CD4-positive, alpha-beta T cell (primary cell): ENCODE data around the gene BDNF. TPM values are rescaled to one million over a fixed set of nuclear protein-coding genes. Genes with fewer than 3 reads are reported as not detected.

Source experiments
- ATAC-seq: fragments of 200-7000 bp; cut with Tn5 transposase; one replicate; pipeline ENCODE4 v1.10.0; 2022; ENCODE audit warnings: mild to moderate bottlenecking; ENCODE audit not compliant: poor library complexity
- CTCF ChIA-PET: fragments of 350-600 bp; sonication (Branson Sonifier 250); formaldehyde crosslinking; loops from one replicate; lab custom pipeline; 2021; ENCODE audit warnings: antibody characterized with exemption, inconsistent platforms; lab: Charles Lee
- POLR2A ChIA-PET: fragments of 350-600 bp; sonication (Branson Sonifier 250); formaldehyde crosslinking; loops from one replicate; lab custom pipeline; 2021; ENCODE audit warnings: antibody characterized with exemption, inconsistent platforms; lab: Charles Lee
- DNase-seq, 14 experiments: peaks; one replicate each; pipeline ENCODE4 v3.0.0-alpha.2; 2013 to 2020; ENCODE audit warnings: mixed read lengths in 2 of 14
- H3K27ac ChIP-seq, 2 donors: one replicate each; pipeline versions ENCODE4 v1.5.1 to v1.7.0; 2013; ENCODE audit warnings: low read length in 2 of 2, low read depth in 1 of 2, mild to moderate bottlenecking in 1 of 2
- H3K27me3 ChIP-seq, 2 experiments: 1 replicate in 1 of 2; 2 replicates in 1 of 2; pipeline versions ENCODE4 v1.6.1 to v1.7.0; 2013; ENCODE audit warnings: low read length in 2 of 2, control low read depth in 1 of 2, mild to moderate bottlenecking in 1 of 2, moderate library complexity in 1 of 2; ENCODE audit not compliant: insufficient read depth in 2 of 2, control insufficient read depth in 1 of 2
- H3K36me3 ChIP-seq: one replicate; pipeline ENCODE4 v1.6.1; 2013; ENCODE audit warnings: low read length, control low read depth; ENCODE audit not compliant: insufficient read depth
- H3K4me1 ChIP-seq: one replicate; pipeline ENCODE4 v1.6.1; 2013; ENCODE audit warnings: low read length, control low read depth; ENCODE audit not compliant: insufficient read depth
- H3K4me3 ChIP-seq: one replicate; pipeline ENCODE4 v1.5.1; 2013; ENCODE audit warnings: mild to moderate bottlenecking, low read length, moderate library complexity
- H3K9me3 ChIP-seq, 2 experiments: 1 replicate in 1 of 2; 2 replicates in 1 of 2; pipeline versions ENCODE4 v1.6.1 to v1.7.0; 2013; ENCODE audit warnings: low read length in 2 of 2, mild to moderate bottlenecking in 2 of 2, control low read depth in 1 of 2, moderate library complexity in 1 of 2; ENCODE audit not compliant: control insufficient read depth in 1 of 2, insufficient read depth in 1 of 2
- H3K27ac Mint-ChIP-seq: one replicate; pipeline ENCODE4 v1.8.0; 2020; ENCODE audit warnings: mixed read lengths
- H3K27me3 Mint-ChIP-seq: one replicate; pipeline ENCODE4 v1.8.0; 2021; ENCODE audit warnings: mixed read lengths
- H3K36me3 Mint-ChIP-seq: one replicate; pipeline ENCODE4 v1.8.0; 2021; ENCODE audit warnings: low read depth, mixed read lengths
- H3K4me1 Mint-ChIP-seq: one replicate; pipeline ENCODE4 v1.8.0; 2021; ENCODE audit warnings: low read depth, mixed read lengths
- H3K4me3 Mint-ChIP-seq: one replicate; pipeline ENCODE4 v1.8.0; 2020; ENCODE audit warnings: mild to moderate bottlenecking, mixed read lengths
- H3K9me3 Mint-ChIP-seq: one replicate; pipeline ENCODE4 v1.8.0; 2020; ENCODE audit warnings: mixed read lengths
- intact Hi-C, 2 experiments: fragments of 100-400 bp; cut with DNase I in 1 of 2; cut with micrococcal nuclease in 1 of 2; formaldehyde crosslinking; loops; one replicate each; pipeline versions ENCODE4 v1.15.1 to v1.9.0; 2023 to 2025; cut with DNase I, micrococcal nuclease
- total RNA-seq, 174 experiments: library from RNA in 2 of 174; stranded (reverse) in 2 of 174; gene quantifications; one replicate each; pipeline ENCODE4 v1.2.3 and lab custom pipeline; 2021 to 2026
- TF ChIP-seq, protein P1 (sequence below): fragments of 200-600 bp; IDR thresholded peaks from one replicate; pipeline ENCODE4 v1.8.0; 2022; ENCODE audit warnings: antibody characterized with exemption, mild to moderate bottlenecking

BDNF gene
- total RNA-seq, 2 experiments from 2014 or later: not detected

DNA sequence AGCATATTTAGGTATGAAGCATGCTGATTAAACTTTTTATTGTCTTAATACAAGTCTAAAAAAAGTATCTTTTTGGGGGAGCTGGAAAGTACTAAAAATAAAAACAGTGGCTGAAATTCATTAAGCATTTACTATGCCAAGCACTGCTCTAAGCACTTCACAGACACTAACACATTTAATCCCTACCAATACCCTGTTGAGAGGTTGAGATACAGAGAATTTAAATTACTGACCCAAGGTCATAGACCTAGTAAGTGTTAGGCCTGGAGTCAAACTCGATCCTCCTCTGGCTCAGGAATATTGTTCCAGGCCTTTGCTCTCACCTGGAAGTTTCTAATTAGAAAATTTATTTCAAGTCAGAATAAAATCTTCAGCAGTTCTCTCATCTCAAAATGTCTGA lies 18.6 kb downstream of the BDNF start:
- no peak overlapping the region for H3K4me3 ChIP-seq
- Mint-ChIP-seq H3K27ac (no peak overlapping the region), H3K4me3 (no peak overlapping the region), H3K4me1 (no peaks in the 10 kb centered on the region), H3K27me3 (no peaks in the 10 kb centered on the region), H3K36me3 (no peaks in the 10 kb centered on the region), H3K9me3 (peaks cover 1% of the 10 kb centered on the region)
- TF ChIP-seq, protein P1, sequence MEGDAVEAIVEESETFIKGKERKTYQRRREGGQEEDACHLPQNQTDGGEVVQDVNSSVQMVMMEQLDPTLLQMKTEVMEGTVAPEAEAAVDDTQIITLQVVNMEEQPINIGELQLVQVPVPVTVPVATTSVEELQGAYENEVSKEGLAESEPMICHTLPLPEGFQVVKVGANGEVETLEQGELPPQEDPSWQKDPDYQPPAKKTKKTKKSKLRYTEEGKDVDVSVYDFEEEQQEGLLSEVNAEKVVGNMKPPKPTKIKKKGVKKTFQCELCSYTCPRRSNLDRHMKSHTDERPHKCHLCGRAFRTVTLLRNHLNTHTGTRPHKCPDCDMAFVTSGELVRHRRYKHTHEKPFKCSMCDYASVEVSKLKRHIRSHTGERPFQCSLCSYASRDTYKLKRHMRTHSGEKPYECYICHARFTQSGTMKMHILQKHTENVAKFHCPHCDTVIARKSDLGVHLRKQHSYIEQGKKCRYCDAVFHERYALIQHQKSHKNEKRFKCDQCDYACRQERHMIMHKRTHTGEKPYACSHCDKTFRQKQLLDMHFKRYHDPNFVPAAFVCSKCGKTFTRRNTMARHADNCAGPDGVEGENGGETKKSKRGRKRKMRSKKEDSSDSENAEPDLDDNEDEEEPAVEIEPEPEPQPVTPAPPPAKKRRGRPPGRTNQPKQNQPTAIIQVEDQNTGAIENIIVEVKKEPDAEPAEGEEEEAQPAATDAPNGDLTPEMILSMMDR: no peak
- ATAC-seq: no peak
- H3K27ac ChIP-seq: no peak overlapping the region
- no peaks in the 10 kb centered on the region for H3K4me1 ChIP-seq
- CTCF ChIA-PET: no interaction called here
- no peaks in the 10 kb centered on the region for H3K36me3 ChIP-seq
- no peaks in the 10 kb centered on the region for H3K9me3 ChIP-seq
- no peaks in the 10 kb centered on the region for H3K27me3 ChIP-seq
- intact Hi-C loops: no loop called here
- DNase-seq: no peak
- POLR2A ChIA-PET: no interaction called here

DNA sequence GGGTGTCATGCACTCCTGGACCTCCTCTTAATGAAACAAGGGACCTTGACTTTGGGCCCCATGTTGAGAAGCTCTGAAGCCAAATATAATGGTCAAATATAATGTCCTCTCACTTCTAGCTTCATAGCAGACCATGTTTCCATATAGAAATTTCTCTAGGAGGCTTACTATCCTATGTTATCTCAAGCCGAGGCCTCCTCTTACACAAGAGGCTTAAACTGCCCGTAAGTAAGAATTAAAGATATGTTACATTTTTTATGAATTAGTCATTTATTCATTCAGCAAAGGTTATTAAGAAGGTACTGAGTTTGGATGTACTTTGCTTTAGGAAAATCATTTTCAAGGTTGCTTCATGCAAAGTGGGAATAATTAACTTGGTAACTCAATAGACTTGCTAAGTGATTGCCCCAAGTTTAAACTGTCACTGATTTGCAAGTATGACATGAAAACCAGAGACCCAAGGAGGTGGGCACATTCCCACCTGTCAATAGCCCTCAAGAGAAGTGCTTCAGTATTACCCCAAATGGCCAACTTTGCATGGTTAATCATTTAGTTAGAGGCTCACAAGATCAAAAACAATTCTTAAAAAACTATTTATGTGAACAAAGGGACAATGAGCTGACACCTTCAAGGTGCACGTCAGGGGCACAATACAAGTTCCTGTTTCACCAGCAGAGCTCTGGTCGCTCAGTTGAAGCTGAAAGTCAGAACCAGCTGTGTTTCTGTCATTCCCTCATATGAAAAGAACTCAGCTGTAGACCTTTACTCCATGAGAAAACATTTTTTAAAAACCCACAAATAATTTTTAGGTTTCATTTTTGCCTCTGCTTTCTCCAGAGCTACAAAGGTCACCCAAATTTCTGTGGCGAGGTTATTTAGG lies 20.9 kb downstream of the BDNF start:
- ChIA-PET CTCF (no interaction called here), POLR2A (no interaction called here)
- intact Hi-C loops: no loop called here
- Histone ChIP-seq H3K27ac (no peak overlapping the region), H3K9me3 (no peaks in the 10 kb centered on the region), H3K36me3 (no peaks in the 10 kb centered on the region), H3K27me3 (no peaks in the 10 kb centered on the region), H3K4me3 (no peak overlapping the region), H3K4me1 (no peaks in the 10 kb centered on the region)
- TF ChIP-seq, protein P1: no peak
- H3K4me3 Mint-ChIP-seq: no peak overlapping the region
- peaks cover 1% of the 10 kb centered on the region for H3K9me3 Mint-ChIP-seq
- ATAC-seq (no peak), DNase-seq (no peak)
- no peaks in the 10 kb centered on the region for H3K4me1 Mint-ChIP-seq
- no peaks in the 10 kb centered on the region for H3K27me3 Mint-ChIP-seq
- H3K36me3 Mint-ChIP-seq: no peaks in the 10 kb centered on the region
- no peak overlapping the region for H3K27ac Mint-ChIP-seq

DNA sequence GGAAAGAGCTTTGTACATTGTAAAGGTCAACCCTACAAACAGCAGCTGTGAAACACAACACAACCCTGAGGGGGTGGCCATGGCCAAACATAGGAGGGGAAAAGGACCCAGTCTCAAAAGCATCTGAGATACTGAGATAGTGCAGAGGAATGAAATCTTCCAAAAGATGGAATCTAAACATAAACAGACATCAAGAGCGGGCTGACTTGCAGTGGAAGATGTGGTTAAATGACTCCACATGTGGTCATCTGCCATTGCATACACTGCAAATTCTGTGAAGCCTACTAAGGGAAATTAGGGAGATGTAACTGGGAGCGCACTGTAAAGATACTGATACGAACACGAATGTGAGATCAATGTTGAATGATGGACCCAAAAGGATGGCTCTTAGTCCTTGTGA lies 22.0 kb downstream of the BDNF start:
- H3K4me3 Mint-ChIP-seq: no peak overlapping the region
- no peak overlapping the region for H3K27ac Mint-ChIP-seq
- H3K27me3 Mint-ChIP-seq: no peaks in the 10 kb centered on the region
- intact Hi-C loops: no loop called here
- H3K36me3 ChIP-seq: no peaks in the 10 kb centered on the region
- no peak overlapping the region for H3K4me3 ChIP-seq
- DNase-seq (no peak), ATAC-seq (no peak)
- ChIA-PET POLR2A (no interaction called here), CTCF (no interaction called here)
- TF ChIP-seq, protein P1: no peak
- no peaks in the 10 kb centered on the region for H3K27me3 ChIP-seq
- H3K9me3 ChIP-seq: no peaks in the 10 kb centered on the region
- H3K27ac ChIP-seq: no peak overlapping the region
- H3K36me3 Mint-ChIP-seq: no peaks in the 10 kb centered on the region
- H3K4me1 Mint-ChIP-seq: no peaks in the 10 kb centered on the region
- peaks cover 1% of the 10 kb centered on the region for H3K9me3 Mint-ChIP-seq
- H3K4me1 ChIP-seq: no peaks in the 10 kb centered on the region
